Measurements from ENCODE around the gene IFI27L1.

IFI27L1 gene

GRCh38 chr14:94129111-94129757 is 48.1 kb downstream of the IFI27L1 start, which contains the start of gene IFI27L2:
IFI27L2 (minus strand) TSS chr14:94129604; CDS start chr14:94129564, 40 bp downstream.
- no peak for DNase-seq (ENCODE audit: low read depth)
- TF ChIP-seq, protein P1, sequence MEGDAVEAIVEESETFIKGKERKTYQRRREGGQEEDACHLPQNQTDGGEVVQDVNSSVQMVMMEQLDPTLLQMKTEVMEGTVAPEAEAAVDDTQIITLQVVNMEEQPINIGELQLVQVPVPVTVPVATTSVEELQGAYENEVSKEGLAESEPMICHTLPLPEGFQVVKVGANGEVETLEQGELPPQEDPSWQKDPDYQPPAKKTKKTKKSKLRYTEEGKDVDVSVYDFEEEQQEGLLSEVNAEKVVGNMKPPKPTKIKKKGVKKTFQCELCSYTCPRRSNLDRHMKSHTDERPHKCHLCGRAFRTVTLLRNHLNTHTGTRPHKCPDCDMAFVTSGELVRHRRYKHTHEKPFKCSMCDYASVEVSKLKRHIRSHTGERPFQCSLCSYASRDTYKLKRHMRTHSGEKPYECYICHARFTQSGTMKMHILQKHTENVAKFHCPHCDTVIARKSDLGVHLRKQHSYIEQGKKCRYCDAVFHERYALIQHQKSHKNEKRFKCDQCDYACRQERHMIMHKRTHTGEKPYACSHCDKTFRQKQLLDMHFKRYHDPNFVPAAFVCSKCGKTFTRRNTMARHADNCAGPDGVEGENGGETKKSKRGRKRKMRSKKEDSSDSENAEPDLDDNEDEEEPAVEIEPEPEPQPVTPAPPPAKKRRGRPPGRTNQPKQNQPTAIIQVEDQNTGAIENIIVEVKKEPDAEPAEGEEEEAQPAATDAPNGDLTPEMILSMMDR (IDR thresholded peaks at IDR 0.05; ENCODE audit: control insufficient read depth, extremely low read depth, insufficient read depth) = peak; percentile 20; the same call in 1 of the 2 replicates
- peak within 1 kb of the TSS; percentile 37; the same call in 1 of the 2 replicates for H3K4me3 ChIP-seq (ENCODE audit: low read depth, low read length)

DNA sequence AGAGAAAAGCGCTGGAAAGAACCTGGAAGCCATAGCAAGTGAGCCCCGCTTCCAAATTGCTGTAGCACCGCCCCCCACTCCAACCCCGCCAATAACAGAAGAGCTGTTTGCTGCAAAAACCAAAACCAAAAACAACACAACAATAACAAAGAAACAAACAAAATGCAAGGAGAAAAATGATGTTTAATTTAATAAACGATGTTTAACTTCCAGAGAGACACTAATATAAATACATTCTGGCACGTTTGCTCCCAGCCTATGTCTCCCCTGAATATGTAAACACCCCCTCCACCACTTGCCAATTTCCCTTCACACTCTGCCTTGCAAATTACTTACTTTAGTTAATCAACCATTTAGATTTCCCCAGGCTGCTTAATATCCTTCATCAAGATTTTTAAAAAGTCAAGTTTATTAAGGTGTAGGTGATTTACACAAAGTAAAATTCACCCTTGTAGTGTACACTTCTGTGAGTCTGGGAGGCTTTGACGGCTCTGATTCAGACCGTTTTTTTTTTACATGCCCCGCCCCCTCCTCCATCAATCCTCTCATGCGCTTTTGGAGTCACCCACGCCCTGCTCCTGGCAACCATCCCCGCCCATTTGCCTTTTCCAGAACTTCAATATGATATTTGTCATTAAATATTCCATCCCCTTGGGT is 48.8 kb downstream of the IFI27L1 start:
- no peak for DNase-seq (ENCODE audit: low read depth)
- TF ChIP-seq, protein P1 (IDR thresholded peaks at IDR 0.05; ENCODE audit: control insufficient read depth, extremely low read depth, insufficient read depth) = no peak
- peak overlapping the region; percentile 37; the same call in 1 of the 2 replicates for H3K4me3 ChIP-seq (ENCODE audit: low read depth, low read length)

DNA sequence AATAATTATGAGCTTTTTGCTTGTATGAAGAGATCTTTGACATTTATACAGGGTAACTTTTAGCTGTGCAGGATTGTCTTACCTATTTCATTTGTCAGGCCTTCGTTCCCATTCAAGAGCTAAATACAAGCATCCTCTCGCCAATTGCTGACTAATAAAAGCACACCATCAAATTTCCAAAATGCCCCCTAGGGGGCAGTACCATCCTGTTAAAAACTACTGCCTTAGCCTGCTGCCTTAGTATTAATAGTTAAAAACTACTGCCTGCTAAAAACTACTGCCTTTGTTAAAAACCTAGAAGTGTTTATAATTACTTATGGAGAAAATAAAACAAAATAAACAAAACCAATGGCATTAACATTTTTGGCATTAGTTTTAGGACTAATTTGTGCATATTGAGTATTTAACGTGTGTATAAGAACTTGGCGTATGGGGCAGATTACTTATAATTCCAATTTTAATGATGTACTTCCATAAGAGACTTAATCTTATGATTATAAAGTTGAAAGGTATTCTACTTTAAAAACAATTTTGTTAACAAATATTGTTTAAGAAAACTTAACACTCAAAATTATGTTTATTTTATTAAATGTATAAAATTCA is 51.3 kb downstream of the IFI27L1 start:
- H3K4me3 ChIP-seq (ENCODE audit: low read depth, low read length) = no peak overlapping the region
- peak; percentile 46 for DNase-seq (ENCODE audit: low read depth)
- TF ChIP-seq, protein P1 (IDR thresholded peaks at IDR 0.05; ENCODE audit: control insufficient read depth, extremely low read depth, insufficient read depth) = peak; percentile 66

DNA sequence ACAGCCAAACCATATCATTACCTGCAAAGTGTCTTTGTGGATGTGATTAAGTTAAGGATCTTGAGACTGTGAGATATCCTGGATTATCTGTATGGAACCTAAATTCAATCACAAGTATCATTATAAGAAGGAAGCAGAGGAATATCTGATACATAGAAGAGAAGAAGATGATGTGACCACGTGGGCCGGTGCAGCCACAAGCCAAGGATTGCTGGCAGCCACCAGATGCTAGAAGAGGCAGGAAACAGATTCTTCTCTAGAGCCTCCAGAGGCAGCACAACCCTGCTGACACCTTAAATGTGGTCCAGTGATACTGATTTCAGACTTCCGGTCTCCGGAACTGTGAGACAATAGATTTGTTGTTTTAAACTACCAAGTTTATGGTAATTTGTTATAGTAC is 54.4 kb downstream of the IFI27L1 start:
- no peak overlapping the region for H3K4me3 ChIP-seq (ENCODE audit: low read depth, low read length)
- TF ChIP-seq, protein P1 (IDR thresholded peaks at IDR 0.05; ENCODE audit: control insufficient read depth, extremely low read depth, insufficient read depth) = no peak

GRCh38 chr14:94136575-94137331 is 55.6 kb downstream of the IFI27L1 start:
- DNase-seq (ENCODE audit: low read depth) = peak; percentile 59
- no peak overlapping the region for H3K4me3 ChIP-seq (ENCODE audit: low read depth, low read length)
- TF ChIP-seq, protein P1 (IDR thresholded peaks at IDR 0.05; ENCODE audit: control insufficient read depth, extremely low read depth, insufficient read depth) = peak; percentile 98

More for the DNA sequence above, 54.4 kb downstream of the IFI27L1 start:
- DNase-seq (ENCODE audit: low read depth) = no peak

DNA sequence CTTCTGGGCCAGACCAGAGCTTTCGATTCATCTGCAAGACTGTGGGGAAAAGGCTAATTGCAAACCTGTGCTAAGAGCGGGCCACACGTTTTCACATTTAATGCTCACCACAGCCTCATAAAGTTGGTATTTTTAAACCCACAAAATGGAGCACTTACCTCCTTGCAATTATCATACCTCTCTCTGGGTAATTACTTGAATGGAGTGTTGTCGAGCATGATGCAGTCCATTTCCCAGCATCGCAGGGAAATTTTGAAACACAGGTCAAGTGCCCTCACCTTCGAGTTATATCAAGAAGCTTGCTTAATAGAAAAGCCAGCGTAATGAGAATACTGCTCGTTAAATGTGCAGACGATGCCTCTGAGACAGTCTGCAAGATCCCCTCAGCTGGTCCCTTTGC is 57.1 kb downstream of the IFI27L1 start:
- H3K4me3 ChIP-seq (ENCODE audit: low read depth, low read length) = no peak overlapping the region
- DNase-seq (ENCODE audit: low read depth) = no peak
- TF ChIP-seq, protein P1 (IDR thresholded peaks at IDR 0.05; ENCODE audit: control insufficient read depth, extremely low read depth, insufficient read depth) = no peak

Measured in LNCaP clone FGC (cell line).